Panc1 (cell line): Measurements from ENCODE around the gene C9orf78.

Source experiments
- CTCF ChIP-seq: fragments of 450-650 bp; IDR thresholded peaks from 2 replicates; pipeline ENCODE4 v1.5.1; 2017; ENCODE audit warnings: mild to moderate bottlenecking
- SIN3A ChIP-seq: IDR thresholded peaks from 2 replicates; pipeline ENCODE4 v1.6.1; 2012; ENCODE audit warnings: low read depth, mild to moderate bottlenecking, low read length, moderate library complexity, borderline replicate concordance; ENCODE audit not compliant: insufficient read depth
- TF ChIP-seq, protein P1 (sequence below), 2 experiments: IDR thresholded peaks; 2 replicates each; pipeline ENCODE4 v1.6.1; 2011 to 2012; ENCODE audit warnings: low read depth in 2 of 2, control low read depth in 1 of 2, low read length in 1 of 2, mild to moderate bottlenecking in 1 of 2, moderate library complexity in 1 of 2; ENCODE audit not compliant: insufficient read depth in 1 of 2

- TF ChIP-seq, protein P1, sequence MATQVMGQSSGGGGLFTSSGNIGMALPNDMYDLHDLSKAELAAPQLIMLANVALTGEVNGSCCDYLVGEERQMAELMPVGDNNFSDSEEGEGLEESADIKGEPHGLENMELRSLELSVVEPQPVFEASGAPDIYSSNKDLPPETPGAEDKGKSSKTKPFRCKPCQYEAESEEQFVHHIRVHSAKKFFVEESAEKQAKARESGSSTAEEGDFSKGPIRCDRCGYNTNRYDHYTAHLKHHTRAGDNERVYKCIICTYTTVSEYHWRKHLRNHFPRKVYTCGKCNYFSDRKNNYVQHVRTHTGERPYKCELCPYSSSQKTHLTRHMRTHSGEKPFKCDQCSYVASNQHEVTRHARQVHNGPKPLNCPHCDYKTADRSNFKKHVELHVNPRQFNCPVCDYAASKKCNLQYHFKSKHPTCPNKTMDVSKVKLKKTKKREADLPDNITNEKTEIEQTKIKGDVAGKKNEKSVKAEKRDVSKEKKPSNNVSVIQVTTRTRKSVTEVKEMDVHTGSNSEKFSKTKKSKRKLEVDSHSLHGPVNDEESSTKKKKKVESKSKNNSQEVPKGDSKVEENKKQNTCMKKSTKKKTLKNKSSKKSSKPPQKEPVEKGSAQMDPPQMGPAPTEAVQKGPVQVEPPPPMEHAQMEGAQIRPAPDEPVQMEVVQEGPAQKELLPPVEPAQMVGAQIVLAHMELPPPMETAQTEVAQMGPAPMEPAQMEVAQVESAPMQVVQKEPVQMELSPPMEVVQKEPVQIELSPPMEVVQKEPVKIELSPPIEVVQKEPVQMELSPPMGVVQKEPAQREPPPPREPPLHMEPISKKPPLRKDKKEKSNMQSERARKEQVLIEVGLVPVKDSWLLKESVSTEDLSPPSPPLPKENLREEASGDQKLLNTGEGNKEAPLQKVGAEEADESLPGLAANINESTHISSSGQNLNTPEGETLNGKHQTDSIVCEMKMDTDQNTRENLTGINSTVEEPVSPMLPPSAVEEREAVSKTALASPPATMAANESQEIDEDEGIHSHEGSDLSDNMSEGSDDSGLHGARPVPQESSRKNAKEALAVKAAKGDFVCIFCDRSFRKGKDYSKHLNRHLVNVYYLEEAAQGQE (IDR thresholded peaks at IDR 0.05; ENCODE audit: insufficient read depth in 1 of 2, low read depth in 2 of 2, low read length in 1 of 2), result no peak
- no peak for TF ChIP-seq CTCF
- no peak for TF ChIP-seq SIN3A
These were observed 12.1 kb downstream of the C9orf78 start for GRCh38 chr9:129822898-129823541.
